AG04449 (cell line): Measurements from ENCODE around the gene AXIN1.
"Not testable (repeated sequence)": the region's sequence is repeated elsewhere in the genome, so short reads cannot be mapped to it uniquely, and the experiment has no call there.

Experiments used
- CTCF ChIA-PET: fragments of 350-600 bp; formaldehyde crosslinking; extraction: SDS; loops from one replicate; lab custom pipeline; 2021; ENCODE audit warnings: antibody characterized with exemption; lab: Yijun Ruan, JAX
- POLR2A ChIA-PET: fragments of 400-600, 350-600 bp; formaldehyde crosslinking; extraction: SDS; loops from one replicate; lab custom pipeline; 2020; ENCODE audit warnings: antibody characterized with exemption, inconsistent platforms; lab: Yijun Ruan, JAX
- DNase-seq: peaks from one replicate; pipeline ENCODE4 v3.0.0-alpha.2; 2010; ENCODE audit warnings: low read depth, low spot score
- H3K4me3 ChIP-seq: 2 replicates; pipeline ENCODE4 v1.5.1; 2011; ENCODE audit warnings: low read depth, mild to moderate bottlenecking, control low read depth, low read length
- CTCF ChIP-seq: IDR thresholded peaks from one replicate; pipeline ENCODE4 v1.5.1; 2011; ENCODE audit warnings: mild to moderate bottlenecking, moderate library complexity, low read length, control low read depth, inconsistent platforms; ENCODE audit not compliant: insufficient read depth; ENCODE audit errors: missing control alignments

The AXIN1 gene

GRCh38 chr16:340370-341091 lies 12.0 kb downstream of the AXIN1 start:
- POLR2A ChIA-PET = no interaction called here
- no peak overlapping the region for H3K4me3 ChIP-seq
- CTCF ChIA-PET = interaction anchor here (1.0 kb wide), 1 partner anchor 10 kb away, joined by 3 read pairs; no protein-coding TSS in a partner anchor
- TF ChIP-seq CTCF = no peak
- no peak for DNase-seq

GRCh38 chr16:339680-340079 lies 12.8 kb downstream of the AXIN1 start:
- ChIA-PET CTCF (interaction anchor here (1.6 kb wide), 1 partner anchor 11 kb away, joined by 3 read pairs; no protein-coding TSS in a partner anchor), POLR2A (no interaction called here)
- DNase-seq = no peak
- H3K4me3 ChIP-seq = no peak overlapping the region
- TF ChIP-seq CTCF = no peak

- TF ChIP-seq CTCF = no peak
- CTCF ChIA-PET = interaction anchor here (1.0 to 1.5 kb wide), 4 partner anchors 11 to 232 kb away, joined by 3 to 7 read pairs (median 5); no protein-coding TSS in a partner anchor
- POLR2A ChIA-PET = interaction anchor here (0.6 kb wide), 1 partner anchor 284 kb away, joined by 3 read pairs; the partner anchor contains the start of genes POLR3K and SNRNP25
- no peak for DNase-seq
- no peak overlapping the region for H3K4me3 ChIP-seq
These were observed 14.4 kb downstream of the AXIN1 start for GRCh38 chr16:337975-338575.

GRCh38 chr16:337437-337836 lies 15.1 kb downstream of the AXIN1 start:
- no peak for TF ChIP-seq CTCF
- CTCF ChIA-PET = interaction anchor here (1.0 to 1.4 kb wide), 4 partner anchors 12 to 231 kb away, joined by 3 to 7 read pairs (median 4); partner anchors contain the start of gene AXIN1

GRCh38 chr16:336269-336668 lies 16.3 kb downstream of the AXIN1 start:
- no peak for TF ChIP-seq CTCF
- H3K4me3 ChIP-seq = no peak overlapping the region
- ChIA-PET CTCF (interaction anchor here (1.0 kb wide), 1 partner anchor 9 kb away, joined by 3 read pairs; no protein-coding TSS in a partner anchor), POLR2A (no interaction called here)
- no peak for DNase-seq

More at GRCh38 chr16:337437-337836, 15.1 kb downstream of the AXIN1 start:
- DNase-seq = no peak
- POLR2A ChIA-PET = no interaction called here
- H3K4me3 ChIP-seq = no peak overlapping the region

GRCh38 chr16:334861-335632 lies 17.5 kb downstream of the AXIN1 start:
- DNase-seq, POLR2A ChIA-PET, CTCF ChIA-PET, H3K4me3 ChIP-seq: not testable (repeated sequence)

GRCh38 chr16:334164-334832 lies 18.2 kb downstream of the AXIN1 start:
- POLR2A ChIA-PET, CTCF ChIA-PET: not testable (repeated sequence)

More at GRCh38 chr16:334164-334832, 18.2 kb downstream of the AXIN1 start:
- DNase-seq, H3K4me3 ChIP-seq: not testable (repeated sequence)
